Measurements from ENCODE around the gene WASL.

- no peak for TF ChIP-seq CTCF (conservative IDR thresholded peaks at IDR 0.05; ENCODE audit: low read depth, low read length)
- TF ChIP-seq EZH2 (IDR thresholded peaks at IDR 0.05; ENCODE audit: borderline replicate concordance, low read depth, low read length, poor library complexity, severe bottlenecking): no peak
Measured at GRCh38 chr7:123689250-123689649, 59.6 kb downstream of the WASL start.

Measured in A673 (cell line).